HEK293 (cell line): Measurements from ENCODE around the gene PHLDB2.
A peak's percentile ranks its signal among the peaks of the same experiment; 100 is the strongest.

Source experiments
- CTCF ChIA-PET: fragments of 350-600 bp; formaldehyde crosslinking; extraction: SDS; loops from one replicate; lab custom pipeline; 2021; ENCODE audit warnings: antibody characterized with exemption; lab: Yijun Ruan, JAX
- POLR2A ChIA-PET: fragments of 300-600 bp; formaldehyde crosslinking; extraction: SDS; loops from one replicate; lab custom pipeline; 2020; ENCODE audit warnings: antibody characterized with exemption, inconsistent platforms; lab: Yijun Ruan, JAX
- H3K27ac ChIP-seq: fragments of 200-500 bp; sonication (Bioruptor generic); 2 replicates; pipeline ENCODE4 v1.5.1; 2014; ENCODE audit warnings: low read depth, low read length, control low read depth, inconsistent platforms; ENCODE audit errors: extremely low read depth
- H3K36me3 ChIP-seq, 2 experiments: fragments of 200-500 bp in 1 of 2; sonication (Bioruptor generic) in 1 of 2; 1 replicate in 1 of 2; 2 replicates in 1 of 2; pipeline ENCODE4 v1.5.1; 2014 to 2017; ENCODE audit warnings: inconsistent platforms in 2 of 2, low read length in 2 of 2; ENCODE audit not compliant: control insufficient read depth in 2 of 2, insufficient read depth in 1 of 2
- H3K4me1 ChIP-seq: fragments of 200-500 bp; sonication (Bioruptor generic); 2 replicates; pipeline ENCODE4 v1.5.1; 2014; ENCODE audit warnings: mild to moderate bottlenecking, low read length, inconsistent platforms; ENCODE audit not compliant: control insufficient read depth, insufficient read depth
- H3K4me3 ChIP-seq: 2 replicates; pipeline ENCODE4 v1.5.1; 2011; ENCODE audit warnings: low read depth, mild to moderate bottlenecking, control low read depth, low read length, moderate library complexity
- H3K9me3 ChIP-seq: fragments of 200-500 bp; sonication (Bioruptor generic); 2 replicates; pipeline ENCODE4 v1.5.1; 2014; ENCODE audit warnings: low read depth, low read length, inconsistent platforms; ENCODE audit not compliant: control insufficient read depth, insufficient read depth
- BCL11B ChIP-seq: fragments of 450-650 bp; formaldehyde crosslinking; IDR thresholded peaks from 2 replicates; pipeline ENCODE4 v1.5.1; 2016; ENCODE audit warnings: low read depth, missing biosample characterization, missing genetic modification characterization
- EGR2 ChIP-seq: fragments of 450-650 bp; formaldehyde crosslinking; IDR thresholded peaks from 2 replicates; pipeline ENCODE4 v1.5.1; 2016; ENCODE audit warnings: low read depth, missing biosample characterization, missing genetic modification characterization
- FEZF1 ChIP-seq: fragments of 450-650 bp; formaldehyde crosslinking; IDR thresholded peaks from 2 replicates; pipeline ENCODE4 v1.5.1; 2016; ENCODE audit warnings: missing biosample characterization, missing genetic modification characterization
- PRDM6 ChIP-seq: fragments of 450-650 bp; formaldehyde crosslinking; IDR thresholded peaks from 2 replicates; pipeline ENCODE4 v1.5.1; 2017; ENCODE audit warnings: missing biosample characterization, missing genetic modification characterization
- TCF7L2 ChIP-seq: IDR thresholded peaks from 2 replicates; pipeline ENCODE4 v1.6.1; 2011; ENCODE audit warnings: low read depth, mild to moderate bottlenecking, inconsistent platforms, low read length, moderate library complexity, borderline replicate concordance
- TRIM28 ChIP-seq: IDR thresholded peaks from 2 replicates; pipeline ENCODE4 v1.6.1; 2011; ENCODE audit warnings: low read length, control low read depth, borderline replicate concordance
- ZEB2 ChIP-seq: fragments of 450-650 bp; formaldehyde crosslinking; IDR thresholded peaks from 2 replicates; pipeline ENCODE4 v1.5.1; 2016; ENCODE audit warnings: missing biosample characterization, missing genetic modification characterization
- ZIC2 ChIP-seq: fragments of 450-650 bp; formaldehyde crosslinking; IDR thresholded peaks from 2 replicates; pipeline ENCODE4 v1.5.1; 2016; ENCODE audit warnings: missing biosample characterization, missing genetic modification characterization
- ZNF391 ChIP-seq: fragments of 450-650 bp; formaldehyde crosslinking; IDR thresholded peaks from 2 replicates; pipeline ENCODE4 v1.5.1; 2016; ENCODE audit warnings: low read depth, missing biosample characterization, missing genetic modification characterization, borderline replicate concordance
- ZNF544 ChIP-seq: fragments of 450-650 bp; formaldehyde crosslinking; IDR thresholded peaks from 2 replicates; pipeline ENCODE4 v1.5.0; 2017; ENCODE audit warnings: missing biosample characterization, missing genetic modification characterization
- ZNF621 ChIP-seq: fragments of 450-650 bp; formaldehyde crosslinking; IDR thresholded peaks from 2 replicates; pipeline ENCODE4 v1.5.1; 2017; ENCODE audit warnings: missing biosample characterization, missing genetic modification characterization
- ZNF677 ChIP-seq: fragments of 450-650 bp; IDR thresholded peaks from 2 replicates; pipeline ENCODE4 v1.5.0; 2018; ENCODE audit warnings: missing biosample characterization, mild to moderate bottlenecking, missing genetic modification characterization, moderate library complexity
- ZNF776 ChIP-seq: fragments of 450-650 bp; formaldehyde crosslinking; IDR thresholded peaks from 2 replicates; pipeline ENCODE4 v1.5.0; 2017; ENCODE audit warnings: missing biosample characterization, missing genetic modification characterization, borderline replicate concordance
- TF ChIP-seq, protein P1 (sequence below): fragments of 450-650 bp; formaldehyde crosslinking; IDR thresholded peaks from 2 replicates; pipeline ENCODE4 v1.5.1; 2017; ENCODE audit warnings: missing biosample characterization, missing genetic modification characterization
- TF ChIP-seq, protein P2 (sequence below): fragments of 450-650 bp; formaldehyde crosslinking; IDR thresholded peaks from 2 replicates; pipeline ENCODE4 v1.5.1; 2016; ENCODE audit warnings: missing biosample characterization, missing genetic modification characterization
- TF ChIP-seq, protein P3 (sequence below): fragments of 450-650 bp; formaldehyde crosslinking; IDR thresholded peaks from 2 replicates; pipeline ENCODE4 v1.5.1; 2016; ENCODE audit warnings: missing biosample characterization, missing genetic modification characterization
- TF ChIP-seq, protein P4 (sequence below): fragments of 450-650 bp; formaldehyde crosslinking; IDR thresholded peaks from 2 replicates; pipeline ENCODE4 v1.5.1; 2016; ENCODE audit warnings: missing biosample characterization, missing genetic modification characterization
- TF ChIP-seq, protein P5 (sequence below): fragments of 450-650 bp; formaldehyde crosslinking; IDR thresholded peaks from 2 replicates; pipeline ENCODE4 v1.5.1; 2016; ENCODE audit warnings: missing biosample characterization, missing genetic modification characterization, borderline replicate concordance

PHLDB2 gene

GRCh38 chr3:111936191-111936841, 77.3 kb downstream of the PHLDB2 start:
- Histone ChIP-seq H3K9me3 (no peaks in the 10 kb centered on the region), H3K36me3 (peaks cover 0 to 12% of the 10 kb centered on the region in 2 experiments; a peak in 1 of 3 replicates)
- CTCF ChIA-PET: interaction anchor here (1.1 to 1.2 kb wide), 2 partner anchors 31 to 78 kb away, joined by 3 to 5 read pairs; no protein-coding TSS in a partner anchor
- TF ChIP-seq ZNF621 (tag by site-specific recombination) (no peak), ZNF677 (tag by site-specific recombination) (no peak), ZEB2 (tag by site-specific recombination) (peak; percentile 60; the same call in 1 of the 2 replicates), ZIC2 (no peak), ZNF391 (tag by site-specific recombination) (no peak), FEZF1 (tag by site-specific recombination) (0 out of 2 replicates have a peak, but pooled peaks have one; percentile 18), PRDM6 (tag by site-specific recombination) (peak; percentile 45; the same call in 1 of the 2 replicates), TRIM28 (no peak), BCL11B (tag by site-specific recombination) (no peak), EGR2 (tag by site-specific recombination) (no peak), ZNF776 (tag by site-specific recombination) (no peak), TCF7L2 (no peak), ZNF544 (tag by site-specific recombination) (no peak)
- TF ChIP-seq, protein P1, sequence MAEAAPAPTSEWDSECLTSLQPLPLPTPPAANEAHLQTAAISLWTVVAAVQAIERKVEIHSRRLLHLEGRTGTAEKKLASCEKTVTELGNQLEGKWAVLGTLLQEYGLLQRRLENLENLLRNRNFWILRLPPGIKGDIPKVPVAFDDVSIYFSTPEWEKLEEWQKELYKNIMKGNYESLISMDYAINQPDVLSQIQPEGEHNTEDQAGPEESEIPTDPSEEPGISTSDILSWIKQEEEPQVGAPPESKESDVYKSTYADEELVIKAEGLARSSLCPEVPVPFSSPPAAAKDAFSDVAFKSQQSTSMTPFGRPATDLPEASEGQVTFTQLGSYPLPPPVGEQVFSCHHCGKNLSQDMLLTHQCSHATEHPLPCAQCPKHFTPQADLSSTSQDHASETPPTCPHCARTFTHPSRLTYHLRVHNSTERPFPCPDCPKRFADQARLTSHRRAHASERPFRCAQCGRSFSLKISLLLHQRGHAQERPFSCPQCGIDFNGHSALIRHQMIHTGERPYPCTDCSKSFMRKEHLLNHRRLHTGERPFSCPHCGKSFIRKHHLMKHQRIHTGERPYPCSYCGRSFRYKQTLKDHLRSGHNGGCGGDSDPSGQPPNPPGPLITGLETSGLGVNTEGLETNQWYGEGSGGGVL (tag by site-specific recombination): 0 out of 2 replicates have a peak, but pooled peaks have one; percentile 19
- TF ChIP-seq, protein P2, sequence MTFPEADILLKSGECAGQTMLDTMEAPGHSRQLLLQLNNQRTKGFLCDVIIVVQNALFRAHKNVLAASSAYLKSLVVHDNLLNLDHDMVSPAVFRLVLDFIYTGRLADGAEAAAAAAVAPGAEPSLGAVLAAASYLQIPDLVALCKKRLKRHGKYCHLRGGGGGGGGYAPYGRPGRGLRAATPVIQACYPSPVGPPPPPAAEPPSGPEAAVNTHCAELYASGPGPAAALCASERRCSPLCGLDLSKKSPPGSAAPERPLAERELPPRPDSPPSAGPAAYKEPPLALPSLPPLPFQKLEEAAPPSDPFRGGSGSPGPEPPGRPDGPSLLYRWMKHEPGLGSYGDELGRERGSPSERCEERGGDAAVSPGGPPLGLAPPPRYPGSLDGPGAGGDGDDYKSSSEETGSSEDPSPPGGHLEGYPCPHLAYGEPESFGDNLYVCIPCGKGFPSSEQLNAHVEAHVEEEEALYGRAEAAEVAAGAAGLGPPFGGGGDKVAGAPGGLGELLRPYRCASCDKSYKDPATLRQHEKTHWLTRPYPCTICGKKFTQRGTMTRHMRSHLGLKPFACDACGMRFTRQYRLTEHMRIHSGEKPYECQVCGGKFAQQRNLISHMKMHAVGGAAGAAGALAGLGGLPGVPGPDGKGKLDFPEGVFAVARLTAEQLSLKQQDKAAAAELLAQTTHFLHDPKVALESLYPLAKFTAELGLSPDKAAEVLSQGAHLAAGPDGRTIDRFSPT (tag by site-specific recombination): 0 out of 2 replicates have a peak, but pooled peaks have one; percentile 40
- TF ChIP-seq, protein P3, sequence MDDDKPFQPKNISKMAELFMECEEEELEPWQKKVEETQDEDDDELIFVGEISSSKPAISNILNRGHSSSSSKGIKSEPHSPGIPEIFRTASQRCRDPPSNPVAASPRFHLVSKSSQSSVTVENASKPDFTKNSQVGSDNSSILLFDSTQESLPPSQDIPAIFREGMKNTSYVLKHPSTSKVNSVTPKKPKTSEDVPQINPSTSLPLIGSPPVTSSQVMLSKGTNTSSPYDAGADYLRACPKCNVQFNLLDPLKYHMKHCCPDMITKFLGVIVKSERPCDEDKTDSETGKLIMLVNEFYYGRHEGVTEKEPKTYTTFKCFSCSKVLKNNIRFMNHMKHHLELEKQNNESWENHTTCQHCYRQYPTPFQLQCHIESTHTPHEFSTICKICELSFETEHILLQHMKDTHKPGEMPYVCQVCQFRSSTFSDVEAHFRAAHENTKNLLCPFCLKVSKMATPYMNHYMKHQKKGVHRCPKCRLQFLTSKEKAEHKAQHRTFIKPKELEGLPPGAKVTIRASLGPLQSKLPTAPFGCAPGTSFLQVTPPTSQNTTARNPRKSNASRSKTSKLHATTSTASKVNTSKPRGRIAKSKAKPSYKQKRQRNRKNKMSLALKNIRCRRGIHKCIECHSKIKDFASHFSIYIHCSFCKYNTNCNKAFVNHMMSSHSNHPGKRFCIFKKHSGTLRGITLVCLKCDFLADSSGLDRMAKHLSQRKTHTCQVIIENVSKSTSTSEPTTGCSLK (tag by site-specific recombination): no peak
- TF ChIP-seq, protein P4, sequence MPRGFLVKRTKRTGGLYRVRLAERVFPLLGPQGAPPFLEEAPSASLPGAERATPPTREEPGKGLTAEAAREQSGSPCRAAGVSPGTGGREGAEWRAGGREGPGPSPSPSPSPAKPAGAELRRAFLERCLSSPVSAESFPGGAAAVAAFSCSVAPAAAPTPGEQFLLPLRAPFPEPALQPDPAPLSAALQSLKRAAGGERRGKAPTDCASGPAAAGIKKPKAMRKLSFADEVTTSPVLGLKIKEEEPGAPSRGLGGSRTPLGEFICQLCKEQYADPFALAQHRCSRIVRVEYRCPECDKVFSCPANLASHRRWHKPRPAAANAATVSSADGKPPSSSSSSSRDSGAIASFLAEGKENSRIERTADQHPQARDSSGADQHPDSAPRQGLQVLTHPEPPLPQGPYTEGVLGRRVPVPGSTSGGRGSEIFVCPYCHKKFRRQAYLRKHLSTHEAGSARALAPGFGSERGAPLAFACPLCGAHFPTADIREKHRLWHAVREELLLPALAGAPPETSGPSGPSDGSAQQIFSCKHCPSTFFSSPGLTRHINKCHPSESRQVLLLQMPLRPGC (tag by site-specific recombination): no peak
- TF ChIP-seq, protein P5, sequence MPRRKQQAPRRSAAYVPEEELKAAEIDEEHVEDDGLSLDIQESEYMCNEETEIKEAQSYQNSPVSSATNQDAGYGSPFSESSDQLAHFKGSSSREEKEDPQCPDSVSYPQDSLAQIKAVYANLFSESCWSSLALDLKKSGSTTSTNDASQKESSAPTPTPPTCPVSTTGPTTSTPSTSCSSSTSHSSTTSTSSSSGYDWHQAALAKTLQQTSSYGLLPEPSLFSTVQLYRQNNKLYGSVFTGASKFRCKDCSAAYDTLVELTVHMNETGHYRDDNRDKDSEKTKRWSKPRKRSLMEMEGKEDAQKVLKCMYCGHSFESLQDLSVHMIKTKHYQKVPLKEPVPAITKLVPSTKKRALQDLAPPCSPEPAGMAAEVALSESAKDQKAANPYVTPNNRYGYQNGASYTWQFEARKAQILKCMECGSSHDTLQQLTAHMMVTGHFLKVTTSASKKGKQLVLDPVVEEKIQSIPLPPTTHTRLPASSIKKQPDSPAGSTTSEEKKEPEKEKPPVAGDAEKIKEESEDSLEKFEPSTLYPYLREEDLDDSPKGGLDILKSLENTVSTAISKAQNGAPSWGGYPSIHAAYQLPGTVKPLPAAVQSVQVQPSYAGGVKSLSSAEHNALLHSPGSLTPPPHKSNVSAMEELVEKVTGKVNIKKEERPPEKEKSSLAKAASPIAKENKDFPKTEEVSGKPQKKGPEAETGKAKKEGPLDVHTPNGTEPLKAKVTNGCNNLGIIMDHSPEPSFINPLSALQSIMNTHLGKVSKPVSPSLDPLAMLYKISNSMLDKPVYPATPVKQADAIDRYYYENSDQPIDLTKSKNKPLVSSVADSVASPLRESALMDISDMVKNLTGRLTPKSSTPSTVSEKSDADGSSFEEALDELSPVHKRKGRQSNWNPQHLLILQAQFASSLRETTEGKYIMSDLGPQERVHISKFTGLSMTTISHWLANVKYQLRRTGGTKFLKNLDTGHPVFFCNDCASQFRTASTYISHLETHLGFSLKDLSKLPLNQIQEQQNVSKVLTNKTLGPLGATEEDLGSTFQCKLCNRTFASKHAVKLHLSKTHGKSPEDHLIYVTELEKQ (tag by site-specific recombination): no peak
- TF ChIP-seq, all 188 proteins: peak for 5
- Histone ChIP-seq H3K4me1 (0 out of 2 replicates have a peak, but pooled peaks cover 5% of the 10 kb centered on the region), H3K27ac (no peak overlapping the region), H3K4me3 (no peak overlapping the region)
- POLR2A ChIA-PET: no interaction called here
